Heart right ventricle (tissue), 16 donors: ENCODE data around the gene DCAF12. TPM values are rescaled to one million over a fixed set of nuclear protein-coding genes. Genes with fewer than 3 reads are reported as not detected.
"Not testable (repeated sequence)": the region's sequence is repeated elsewhere in the genome, so short reads cannot be mapped to it uniquely, and the experiment has no call there.

Source experiments
- ATAC-seq, 8 donors: fragments of 200-7000 bp; cut with Tn5 transposase; one replicate each; pipeline ENCODE4 v1.9.1; 2020; ENCODE audit warnings: mild to moderate bottlenecking in 8 of 8, moderate library complexity in 8 of 8, moderate number of reproducible peaks in 1 of 8
- DNase-seq, 2 donors: peaks; one replicate each; pipeline ENCODE4 v3.0.0-alpha.2; 2020
- H3K27ac ChIP-seq, 10 donors: fragments of 200-600 bp; sonication (generic) in 2 of 10; one replicate each; pipeline versions ENCODE4 v1.5.0 to v1.8.0; 2020 to 2022; ENCODE audit warnings: mild to moderate bottlenecking in 3 of 10
- H3K27me3 ChIP-seq, 7 donors: fragments of 200-600 bp; one replicate each; pipeline ENCODE4 v1.8.0; 2021 to 2022; ENCODE audit warnings: mild to moderate bottlenecking in 2 of 7
- H3K36me3 ChIP-seq, 9 donors: fragments of 200-600 bp; sonication (generic) in 1 of 9; one replicate each; pipeline versions ENCODE4 v1.5.0 to v1.8.0; 2020 to 2022; ENCODE audit warnings: mild to moderate bottlenecking in 2 of 9
- H3K4me1 ChIP-seq, 9 donors: fragments of 200-600 bp; sonication (generic) in 1 of 9; one replicate each; pipeline versions ENCODE4 v1.5.0 to v1.8.0; 2020 to 2022; ENCODE audit warnings: mild to moderate bottlenecking in 4 of 9
- H3K4me3 ChIP-seq, 10 donors: fragments of 200-600 bp; sonication (generic) in 2 of 10; one replicate each; pipeline versions ENCODE4 v1.5.0 to v1.8.0; 2020 to 2022; ENCODE audit warnings: mild to moderate bottlenecking in 7 of 10, moderate library complexity in 2 of 10
- H3K9me3 ChIP-seq, 11 donors: fragments of 200-600 bp in 10 of 11; sonication (generic) in 2 of 11; one replicate each; pipeline versions ENCODE4 v1.5.0 to v1.8.0; 2013 to 2022; ENCODE audit warnings: mild to moderate bottlenecking in 2 of 11, control low read depth in 1 of 11, moderate library complexity in 1 of 11
- CTCF ChIP-seq, 9 donors: fragments of 200-600 bp; sonication (generic) in 2 of 9; IDR thresholded peaks; one replicate each; pipeline versions ENCODE4 v1.5.0 to v1.8.0; 2021 to 2022; ENCODE audit warnings: antibody characterized with exemption in 9 of 9, mild to moderate bottlenecking in 5 of 9, moderate library complexity in 1 of 9
- WGBS, 2 donors: extraction: QIAGEN DNeasy Blood & Tissue Kit; methylation state at CpG; one replicate each; pipeline ENCODE4 v1.1.7; 2013; ENCODE audit warnings: inconsistent platforms in 1 of 2; 5-methylcytosine and 5-hydroxymethylcytosine counted together
- intact Hi-C, 10 donors: fragments of 100-400 bp; cut with DNase I; formaldehyde crosslinking; loops; one replicate each; pipeline versions ENCODE4 v1.11.1 to v1.14.2; 2022
- polyA plus RNA-seq, 2 donors: library from polyadenylated mRNA; stranded (reverse); fragments of 200-250 nt; gene quantifications; one replicate each; pipeline ENCODE4 v1.2.3, GENCODE V29; 2013
- total RNA-seq, 10 donors: library from RNA; stranded (reverse); fragmentation: NEBNext Ultra II Directional in 3 of 10; extraction: Animal tissue kit (Norgen Biotek cat#: 25700) in 3 of 10; gene quantifications; one replicate each; pipeline versions ENCODE4 v1.2.1 to v1.2.4, GENCODE V29; 2021 to 2023
- donor health status: Arrhythmogenic right ventricular cardiomyopathy.
- donor health status: ischemic (EF 13 %, LVEDD 7.1; RV severe dilation, severe dysfunction).
- donor health status: healthy with polysubstance abuse.
- donor health status: DM: no; HTN: yes; CAD: no.
- donor health status: DM: no; HTN: no; CAD: no.
- donor health status: ischemic (EF 25% LVEDD 6.9; RV normal size, moderate dysfunction).
- donor health status: ischemic (EF 25% LVEDD 5.7; RV mildly dilated, moderate dysfunction).
- donor health status: healthy.
- donor health status: DM: yes; HTN: yes; CAD: no.
- donor health status: Ischemic cardiomyopathy.
- donor health status: ischemic (EF 35%, LVEDD 5.7; RV mildly dilated, moderate dysfunction).
- donor health status: nonischemic (EF 11% LVEDD 7.7; RV severe dilation, severe dysfunction).
- donor health status: DM: yes; HTN: yes; CAD: no.
- donor health status: PGD.
- donor health status: ischemic (EF 29% LVEDD 5.4; RV normal size, mild dysfunction).
- donor health status: nonischemic (EF 23%, LVEDD 6.1; RV moderate dilation, normal function).

DCAF12 gene
- total and polyA plus RNA-seq, 12 donors, result 6.4 to 24.2 (median 15.7) TPM

- TF ChIP-seq CTCF (IDR thresholded peaks at IDR 0.05), result no peak
- intact Hi-C loops, result loop anchor here in 1 of 10 donors (10.0 kb wide), 1 partner anchor 60 kb away; no protein-coding TSS in a partner anchor
- H3K27me3 ChIP-seq, result no peaks in the 10 kb centered on the region
- no peak overlapping the region for H3K4me3 ChIP-seq
- ATAC-seq, result peak in 1 of 8 donors; percentile 29
- H3K27ac ChIP-seq, result no peak overlapping the region
- H3K9me3 ChIP-seq, result no peaks in the 10 kb centered on the region
- H3K36me3 ChIP-seq, result no peaks in the 10 kb centered on the region
- DNase-seq, result no peak
- peaks cover 0 to 9% (median 5%) of the 10 kb centered on the region in 9 donors for H3K4me1 ChIP-seq
- 42 to 58% methylated on average over 3 of the region's 3 CpGs for WGBS, 2 donors
Measured at GRCh38 chr9:34145165-34145564, 18.7 kb upstream of the DCAF12 start.

- no peak for TF ChIP-seq CTCF (IDR thresholded peaks at IDR 0.05)
- H3K4me3 ChIP-seq, result no peak overlapping the region
- WGBS, 2 donors, result 69 to 81% methylated on average over 2 of the region's 2 CpGs
- intact Hi-C loops, result loop anchor here in 1 of 10 donors (10.0 kb wide), 1 partner anchor 62 kb away; no protein-coding TSS in a partner anchor
- ATAC-seq, result peak in 2 of 8 donors; percentile 32 to 48
- DNase-seq, result no peak
- peaks cover 0 to 19% (median 10%) of the 10 kb centered on the region in 9 donors for H3K4me1 ChIP-seq
- peak overlapping the region in 4 of 10 donors; percentile 2 to 58 (median 39) for H3K27ac ChIP-seq
- no peaks in the 10 kb centered on the region for H3K9me3 ChIP-seq
- no peaks in the 10 kb centered on the region for H3K27me3 ChIP-seq
- H3K36me3 ChIP-seq, result no peaks in the 10 kb centered on the region
Measured at GRCh38 chr9:34143116-34143515, 16.6 kb upstream of the DCAF12 start.

GRCh38 chr9:34140853-34141252 lies 14.4 kb upstream of the DCAF12 start:
- Histone ChIP-seq H3K27ac (peak overlapping the region in 1 of 10 donors; percentile 48), H3K27me3 (no peaks in the 10 kb centered on the region), H3K9me3 (no peaks in the 10 kb centered on the region), H3K36me3 (no peaks in the 10 kb centered on the region), H3K4me3 (no peak overlapping the region), H3K4me1 (peaks cover 0 to 19% (median 10%) of the 10 kb centered on the region in 9 donors)
- no peak for DNase-seq
- no peak for ATAC-seq
- intact Hi-C loops, result loop anchor here in 1 of 10 donors (10.0 kb wide), 1 partner anchor 64 kb away; no protein-coding TSS in a partner anchor
- TF ChIP-seq CTCF (IDR thresholded peaks at IDR 0.05), result no peak
- WGBS, 2 donors, result 71 to 72% methylated on average over 2 of the region's 2 CpGs

- no peaks in the 10 kb centered on the region for H3K27me3 ChIP-seq
- H3K9me3 ChIP-seq, result no peaks in the 10 kb centered on the region
- peak overlapping the region in 5 of 10 donors; percentile 7 to 43 (median 22) for H3K27ac ChIP-seq
- no peaks in the 10 kb centered on the region for H3K36me3 ChIP-seq
- DNase-seq (peak in 1 of 2 donors; percentile 77), ATAC-seq (peak; percentile 88 to 99 (median 93))
- WGBS, 2 donors, result 74% methylated on average over 5 of the region's 5 CpGs
- no peak overlapping the region for H3K4me3 ChIP-seq
- TF ChIP-seq CTCF (IDR thresholded peaks at IDR 0.05), result peak in 6 of 9 donors; percentile 26 to 66 (median 49)
- intact Hi-C loops, result loop anchor here in 2 of 10 donors (10.0 kb wide), 2 partner anchors 55 to 65 kb away; no protein-coding TSS in a partner anchor
- H3K4me1 ChIP-seq, result peaks cover 0 to 19% (median 10%) of the 10 kb centered on the region in 9 donors
Measured at GRCh38 chr9:34139477-34140146, 13.1 kb upstream of the DCAF12 start.

GRCh38 chr9:34138644-34139043 lies 12.1 kb upstream of the DCAF12 start:
- 83 to 100% methylated on average over 1 of the region's 1 CpG for WGBS, 2 donors
- not testable (repeated sequence) for ATAC-seq, H3K4me3 ChIP-seq, H3K27ac ChIP-seq, H3K36me3 ChIP-seq, H3K27me3 ChIP-seq, DNase-seq, H3K9me3 ChIP-seq
- H3K4me1 ChIP-seq, result peaks cover 0 to 19% (median 10%) of the 10 kb centered on the region in 9 donors
- intact Hi-C loops, result loop anchor here in 1 of 10 donors (10.0 kb wide), 1 partner anchor 56 kb away; no protein-coding TSS in a partner anchor
